GM19023 (cell line): ENCODE results near the gene C2orf78.
"Not testable (repeated sequence)": the region's sequence is repeated elsewhere in the genome, so short reads cannot be mapped to it uniquely, and the experiment has no call there.

Source experiments
- ATAC-seq: cut with Tn5 transposase; IDR thresholded peaks from one replicate; pipeline ENCODE4 v1.9.1; 2021; ENCODE audit warnings: mild to moderate bottlenecking, moderate library complexity; ENCODE audit not compliant: unreplicated experiment

The C2orf78 gene

GRCh38 chr2:73779467-73780236 is 4.3 kb upstream of the C2orf78 start, which contains the start of gene DUSP11:
Gene DUSP11, minus strand, starts transcription at chr2:73780103. Its CDS starts 129 bp downstream, at chr2:73779974.
- peak; percentile 100 for ATAC-seq

GRCh38 chr2:73780237-73780582 is 3.8 kb upstream of the C2orf78 start:
- ATAC-seq: no peak

GRCh38 chr2:73783402-73783801 is 581 bp upstream of the C2orf78 start:
- ATAC-seq: not testable (repeated sequence)

DNA sequence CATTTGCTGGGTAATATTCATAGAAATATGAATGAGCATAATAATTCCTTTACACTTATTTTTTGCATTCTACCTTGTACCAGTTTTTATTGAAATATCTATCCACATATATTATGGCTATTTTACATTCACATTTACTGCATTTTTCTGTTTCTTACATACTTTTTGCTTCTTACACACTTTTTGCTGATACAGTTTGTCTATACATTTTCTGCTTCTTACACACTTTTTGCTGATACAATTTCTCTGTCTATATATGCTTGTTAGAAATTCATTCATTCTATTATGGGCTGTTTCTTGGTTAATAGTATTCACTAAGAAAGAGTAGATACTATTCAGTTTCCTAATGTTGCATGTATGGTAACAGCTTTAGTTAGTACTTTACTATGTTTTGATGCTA is 27.9 kb downstream of the C2orf78 start:
- ATAC-seq: no peak

GRCh38 chr2:73812635-73813034 is 28.7 kb downstream of the C2orf78 start:
- no peak for ATAC-seq

GRCh38 chr2:73818296-73818695 is 34.3 kb downstream of the C2orf78 start:
- no peak for ATAC-seq

GRCh38 chr2:73821227-73821626 is 37.2 kb downstream of the C2orf78 start:
- peak; percentile 80 for ATAC-seq

GRCh38 chr2:73821669-73822068 is 37.7 kb downstream of the C2orf78 start:
- ATAC-seq: no peak

GRCh38 chr2:73822276-73822675 is 38.3 kb downstream of the C2orf78 start:
- no peak for ATAC-seq

GRCh38 chr2:73822991-73823390 is 39.0 kb downstream of the C2orf78 start:
- ATAC-seq: no peak

DNA sequence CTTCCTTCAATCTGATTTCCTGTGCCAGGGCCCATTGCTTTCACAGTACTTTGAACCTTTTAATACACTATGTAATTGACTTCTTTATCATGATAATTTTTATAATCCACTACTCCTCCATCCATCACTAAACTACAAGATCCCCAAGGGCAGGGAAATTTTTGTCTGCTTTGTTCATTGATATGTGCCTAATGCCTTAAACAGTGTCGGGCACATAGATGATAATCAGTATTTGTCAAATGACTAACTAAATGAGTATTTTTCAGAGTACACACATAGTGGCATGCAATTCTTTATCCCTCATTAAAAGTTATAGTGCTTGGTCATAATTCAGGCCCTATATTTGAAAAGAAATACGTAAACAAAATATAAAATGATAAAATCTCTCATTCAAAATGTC is 39.4 kb downstream of the C2orf78 start:
- ATAC-seq: no peak

- ATAC-seq: no peak
Measured at GRCh38 chr2:73823916-73824523, 40.0 kb downstream of the C2orf78 start.

DNA sequence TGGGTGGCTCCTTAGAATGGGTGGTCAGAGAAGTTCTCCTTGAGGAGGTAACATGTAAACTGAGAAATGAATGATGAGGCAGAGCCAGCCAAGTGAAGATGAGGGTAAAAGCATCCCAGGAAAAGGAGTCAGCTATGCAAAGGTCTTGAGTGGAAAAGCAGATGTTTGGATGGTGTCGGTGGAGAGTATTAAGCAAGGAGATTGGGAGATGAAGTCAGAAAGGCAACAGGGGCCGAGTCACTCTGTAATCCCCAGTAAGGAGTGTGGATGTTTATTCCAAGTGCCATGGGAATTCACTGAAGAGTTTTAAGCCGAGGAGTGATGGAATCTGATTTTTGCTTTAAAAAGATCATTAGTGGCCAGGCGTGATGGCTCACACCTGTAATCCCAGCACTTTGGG is 41.4 kb downstream of the C2orf78 start:
- no peak for ATAC-seq

- ATAC-seq: no peak
Measured at GRCh38 chr2:73827018-73827417, 43.0 kb downstream of the C2orf78 start.

DNA sequence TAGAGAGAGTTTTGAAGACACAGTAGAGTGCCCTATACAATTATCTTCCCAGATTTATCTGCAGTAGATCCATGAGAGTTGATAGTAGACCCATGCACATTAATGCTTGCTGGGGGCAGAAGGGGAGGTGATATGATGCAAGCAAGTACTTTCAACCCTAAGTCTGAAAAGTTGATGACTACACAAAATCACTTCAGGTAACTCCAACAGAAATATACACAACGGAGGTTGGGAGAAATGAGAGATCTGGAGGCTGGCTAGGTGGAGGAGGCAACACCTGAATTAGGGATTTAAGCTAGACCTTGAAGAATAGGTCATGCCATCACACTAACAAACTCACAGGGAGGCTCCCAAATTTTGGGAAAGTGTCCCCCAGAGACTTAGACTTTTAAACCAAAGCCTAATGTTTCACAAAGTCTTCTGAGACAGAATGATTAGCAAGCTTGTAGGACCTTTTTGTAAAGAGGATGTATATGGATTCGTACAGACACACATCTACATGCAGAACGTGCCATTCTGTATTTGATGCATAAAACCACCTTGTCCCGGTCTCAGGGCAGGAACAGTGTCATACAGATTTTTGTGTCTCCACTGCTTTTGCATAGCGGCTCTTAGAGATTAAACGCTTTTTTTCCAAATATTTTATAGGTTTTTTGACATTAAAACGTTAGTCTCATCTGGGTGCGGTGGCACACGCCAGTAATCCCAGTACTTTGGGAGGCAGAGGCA is 43.8 kb downstream of the C2orf78 start:
- ATAC-seq: no peak

DNA sequence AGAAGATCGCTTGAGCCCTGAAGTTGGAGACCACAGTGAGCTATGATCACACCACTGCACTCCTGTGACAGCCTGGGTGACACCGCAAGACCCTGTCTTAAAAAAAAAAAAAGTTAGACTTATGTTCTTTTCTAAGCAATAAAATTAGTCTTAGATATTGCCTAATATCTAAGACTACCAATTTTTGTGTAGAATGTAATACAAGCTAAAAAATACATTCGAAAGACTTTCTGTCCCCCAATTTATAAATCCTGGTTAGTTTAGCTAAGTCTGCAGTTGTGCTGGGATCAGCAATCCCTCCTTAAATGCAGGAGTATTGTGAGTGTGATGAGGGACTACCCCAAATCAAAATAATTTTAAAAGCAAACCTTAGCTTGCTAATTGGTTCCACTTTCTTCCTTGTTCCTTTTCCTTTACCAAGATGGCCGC is 44.4 kb downstream of the C2orf78 start:
- no peak for ATAC-seq

- peak; percentile 83 for ATAC-seq
Measured at GRCh38 chr2:73828818-73829570, 45.0 kb downstream of the C2orf78 start, which contains the start of gene STAMBP. Gene STAMBP, plus strand, starts transcription at chr2:73828961. Its CDS starts 1,896 bp downstream, at chr2:73830857.

DNA sequence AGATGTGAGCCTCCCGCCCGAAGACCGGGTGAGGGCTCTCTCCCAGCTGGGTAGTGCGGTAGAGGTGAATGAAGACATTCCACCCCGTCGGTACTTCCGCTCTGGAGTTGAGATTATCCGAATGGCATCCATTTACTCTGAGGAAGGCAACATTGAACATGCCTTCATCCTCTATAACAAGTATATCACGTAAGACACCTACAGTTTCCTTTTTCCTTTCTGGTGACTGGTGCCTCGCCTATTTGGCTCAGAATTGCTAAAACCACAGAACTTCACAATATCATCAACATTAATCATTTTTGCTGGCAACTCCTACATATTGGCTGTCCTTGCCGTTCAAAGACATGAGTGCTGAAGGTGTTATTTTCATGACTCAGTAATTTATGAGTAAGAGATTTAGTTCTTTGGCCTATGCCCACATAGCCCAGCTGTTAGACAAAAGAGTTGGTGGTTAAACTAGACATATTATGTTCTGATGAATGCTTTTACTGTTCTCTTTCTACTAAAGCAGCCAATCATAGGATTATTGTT is 47.0 kb downstream of the C2orf78 start:
- ATAC-seq: no peak

DNA sequence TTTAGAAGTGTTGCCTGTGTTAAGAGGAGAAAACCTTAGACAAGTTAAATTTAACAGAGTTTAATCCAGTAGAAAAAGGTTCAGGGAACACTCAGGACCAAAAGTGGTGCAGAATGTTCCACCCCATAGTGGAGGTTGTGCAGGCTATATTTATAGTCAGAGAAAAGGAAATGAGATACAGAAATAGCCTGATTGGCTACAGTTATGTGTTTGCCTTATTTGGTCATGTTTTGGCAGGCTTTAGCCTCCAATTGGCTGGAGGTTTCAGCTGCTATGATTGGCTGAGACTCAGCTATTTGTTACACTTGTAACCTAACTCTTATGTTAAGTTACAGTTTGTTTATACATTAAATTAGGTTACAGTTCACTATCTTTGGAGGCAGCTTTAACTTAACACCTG is 48.9 kb downstream of the C2orf78 start:
- ATAC-seq: no peak

DNA sequence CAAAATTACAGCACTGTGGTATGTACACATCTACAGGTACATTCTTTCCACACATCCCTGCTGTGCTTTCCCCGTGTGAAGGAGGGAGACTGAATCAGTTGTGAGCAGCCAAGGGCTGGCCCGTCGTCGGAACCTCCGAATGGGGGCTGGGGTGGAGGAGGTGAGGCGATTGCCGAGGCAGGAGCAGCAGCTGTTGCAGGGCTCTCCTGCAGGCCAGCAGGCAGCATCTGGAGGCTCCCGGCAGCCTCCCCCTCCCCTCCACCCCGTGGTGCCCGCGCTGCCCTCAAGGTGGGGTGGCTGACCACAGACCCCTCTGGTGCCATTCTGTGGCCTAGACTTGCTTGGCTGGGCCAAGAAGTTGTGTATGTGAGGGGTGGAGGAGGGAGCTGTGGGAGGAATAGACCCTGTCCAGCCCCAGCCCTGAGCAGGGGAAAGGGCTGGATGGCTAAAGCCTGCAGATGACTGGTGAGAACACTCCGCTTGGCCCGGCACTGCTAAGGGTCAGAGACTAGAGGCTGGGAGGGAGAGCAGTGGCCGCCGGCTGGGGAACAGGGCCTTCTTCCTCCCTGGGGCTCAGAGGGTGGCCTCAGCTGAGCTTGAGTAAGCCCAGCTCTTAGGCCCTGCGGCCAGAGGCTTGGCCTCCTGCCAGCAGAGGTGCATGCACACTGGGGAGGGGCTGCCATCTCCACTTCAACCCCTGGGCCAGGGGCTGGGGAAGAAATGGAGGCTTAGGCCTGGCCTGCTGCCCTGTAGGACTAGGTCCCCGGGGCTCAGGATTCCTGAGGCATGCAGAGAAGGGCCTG is 52.4 kb downstream of the C2orf78 start:
- ATAC-seq: no peak
